ENCODE data around the gene PLEKHA1.

- TF ChIP-seq, protein P1, sequence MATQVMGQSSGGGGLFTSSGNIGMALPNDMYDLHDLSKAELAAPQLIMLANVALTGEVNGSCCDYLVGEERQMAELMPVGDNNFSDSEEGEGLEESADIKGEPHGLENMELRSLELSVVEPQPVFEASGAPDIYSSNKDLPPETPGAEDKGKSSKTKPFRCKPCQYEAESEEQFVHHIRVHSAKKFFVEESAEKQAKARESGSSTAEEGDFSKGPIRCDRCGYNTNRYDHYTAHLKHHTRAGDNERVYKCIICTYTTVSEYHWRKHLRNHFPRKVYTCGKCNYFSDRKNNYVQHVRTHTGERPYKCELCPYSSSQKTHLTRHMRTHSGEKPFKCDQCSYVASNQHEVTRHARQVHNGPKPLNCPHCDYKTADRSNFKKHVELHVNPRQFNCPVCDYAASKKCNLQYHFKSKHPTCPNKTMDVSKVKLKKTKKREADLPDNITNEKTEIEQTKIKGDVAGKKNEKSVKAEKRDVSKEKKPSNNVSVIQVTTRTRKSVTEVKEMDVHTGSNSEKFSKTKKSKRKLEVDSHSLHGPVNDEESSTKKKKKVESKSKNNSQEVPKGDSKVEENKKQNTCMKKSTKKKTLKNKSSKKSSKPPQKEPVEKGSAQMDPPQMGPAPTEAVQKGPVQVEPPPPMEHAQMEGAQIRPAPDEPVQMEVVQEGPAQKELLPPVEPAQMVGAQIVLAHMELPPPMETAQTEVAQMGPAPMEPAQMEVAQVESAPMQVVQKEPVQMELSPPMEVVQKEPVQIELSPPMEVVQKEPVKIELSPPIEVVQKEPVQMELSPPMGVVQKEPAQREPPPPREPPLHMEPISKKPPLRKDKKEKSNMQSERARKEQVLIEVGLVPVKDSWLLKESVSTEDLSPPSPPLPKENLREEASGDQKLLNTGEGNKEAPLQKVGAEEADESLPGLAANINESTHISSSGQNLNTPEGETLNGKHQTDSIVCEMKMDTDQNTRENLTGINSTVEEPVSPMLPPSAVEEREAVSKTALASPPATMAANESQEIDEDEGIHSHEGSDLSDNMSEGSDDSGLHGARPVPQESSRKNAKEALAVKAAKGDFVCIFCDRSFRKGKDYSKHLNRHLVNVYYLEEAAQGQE (IDR thresholded peaks at IDR 0.05): no peak
- TF ChIP-seq, protein P2, sequence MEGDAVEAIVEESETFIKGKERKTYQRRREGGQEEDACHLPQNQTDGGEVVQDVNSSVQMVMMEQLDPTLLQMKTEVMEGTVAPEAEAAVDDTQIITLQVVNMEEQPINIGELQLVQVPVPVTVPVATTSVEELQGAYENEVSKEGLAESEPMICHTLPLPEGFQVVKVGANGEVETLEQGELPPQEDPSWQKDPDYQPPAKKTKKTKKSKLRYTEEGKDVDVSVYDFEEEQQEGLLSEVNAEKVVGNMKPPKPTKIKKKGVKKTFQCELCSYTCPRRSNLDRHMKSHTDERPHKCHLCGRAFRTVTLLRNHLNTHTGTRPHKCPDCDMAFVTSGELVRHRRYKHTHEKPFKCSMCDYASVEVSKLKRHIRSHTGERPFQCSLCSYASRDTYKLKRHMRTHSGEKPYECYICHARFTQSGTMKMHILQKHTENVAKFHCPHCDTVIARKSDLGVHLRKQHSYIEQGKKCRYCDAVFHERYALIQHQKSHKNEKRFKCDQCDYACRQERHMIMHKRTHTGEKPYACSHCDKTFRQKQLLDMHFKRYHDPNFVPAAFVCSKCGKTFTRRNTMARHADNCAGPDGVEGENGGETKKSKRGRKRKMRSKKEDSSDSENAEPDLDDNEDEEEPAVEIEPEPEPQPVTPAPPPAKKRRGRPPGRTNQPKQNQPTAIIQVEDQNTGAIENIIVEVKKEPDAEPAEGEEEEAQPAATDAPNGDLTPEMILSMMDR (IDR thresholded peaks at IDR 0.05; ENCODE audit: low read depth, low read length, missing input control): no peak
- TF ChIP-seq, protein P3, sequence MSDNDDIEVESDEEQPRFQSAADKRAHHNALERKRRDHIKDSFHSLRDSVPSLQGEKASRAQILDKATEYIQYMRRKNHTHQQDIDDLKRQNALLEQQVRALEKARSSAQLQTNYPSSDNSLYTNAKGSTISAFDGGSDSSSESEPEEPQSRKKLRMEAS (IDR thresholded peaks at IDR 0.05): no peak
- TF ChIP-seq HNF4A (conservative IDR thresholded peaks at IDR 0.05): no peak
- no peak for TF ChIP-seq RAD21 (IDR thresholded peaks at IDR 0.05)
- no peak for TF ChIP-seq GABPA (IDR thresholded peaks at IDR 0.05 in 1 of 2, conservative IDR thresholded peaks at IDR 0.05 in 1 of 2)
- no peak for TF ChIP-seq NR2F2 (IDR thresholded peaks at IDR 0.05)
- no peak for TF ChIP-seq TAF1 (conservative IDR thresholded peaks at IDR 0.05)
- no peak for TF ChIP-seq RXRA (IDR thresholded peaks at IDR 0.05)
Observed at GRCh38 chr10:122363311-122363710, 11.2 kb upstream of the PLEKHA1 start.

Measured in liver (tissue), 3 donors.